NCI-H2196 (cell line): ENCODE measurements around the gene TMEM145.

Experiments
- DNase-seq: peaks from one replicate; lab custom pipeline; 2025; ENCODE audit not compliant: unreplicated experiment; lab: John Stamatoyannopoulos, UW

Gene TMEM145

DNA sequence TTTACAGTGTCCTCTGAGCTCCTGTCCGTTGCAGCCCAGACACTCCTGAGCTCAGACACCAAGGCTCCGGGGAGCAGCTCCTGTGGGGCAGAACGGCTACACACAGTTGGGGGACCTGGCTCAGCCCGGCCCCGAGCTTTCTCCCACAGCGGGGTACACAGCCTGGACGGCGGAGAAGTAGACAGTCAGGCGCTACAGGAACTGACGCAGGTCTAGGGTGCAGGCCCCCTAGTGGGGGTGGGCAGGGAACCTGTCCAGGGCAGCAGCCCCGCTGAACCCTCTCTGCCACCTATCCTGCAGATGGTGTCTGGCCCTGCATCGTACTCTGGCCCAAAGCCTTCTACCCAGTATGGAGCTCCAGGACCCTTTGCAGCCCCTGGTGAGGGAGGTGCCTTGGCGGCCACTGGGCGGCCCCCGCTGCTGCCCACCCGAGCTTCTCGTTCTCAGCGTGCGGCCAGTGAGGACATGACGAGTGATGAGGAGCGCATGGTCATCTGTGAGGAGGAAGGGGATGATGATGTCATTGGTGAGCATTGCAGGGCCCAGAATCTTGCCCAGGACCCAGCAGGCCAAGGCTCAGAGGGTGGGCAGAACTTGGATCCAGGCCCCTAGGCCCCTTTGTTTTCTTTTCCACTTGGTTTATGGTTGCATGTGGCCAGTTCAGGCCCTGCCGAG lies 24.1 kb upstream of the TMEM145 start:
- DNase-seq: no peak

DNA sequence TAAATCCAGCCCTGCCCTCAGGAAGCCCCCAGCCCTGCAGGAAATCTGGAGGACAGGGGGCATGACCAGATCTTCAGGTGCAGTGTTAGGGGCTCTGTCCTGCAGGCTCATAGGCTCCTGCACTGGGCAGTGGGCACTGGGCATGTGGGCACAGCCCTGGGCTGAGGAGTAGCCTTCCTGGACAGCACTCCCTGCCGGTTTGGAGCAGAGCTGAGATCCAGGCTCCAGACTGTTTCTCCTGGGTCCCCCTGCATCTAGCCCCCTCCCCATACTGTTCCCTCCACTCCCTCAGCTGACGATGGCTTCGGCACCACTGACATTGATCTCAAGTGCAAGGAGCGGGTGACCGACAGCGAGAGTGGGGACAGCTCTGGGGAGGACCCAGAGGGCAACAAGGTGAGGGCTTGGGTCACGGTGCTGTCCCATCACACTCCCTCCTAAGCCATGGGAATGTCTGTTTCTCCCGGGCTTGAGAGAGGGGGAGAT lies 23.5 kb upstream of the TMEM145 start:
- no peak for DNase-seq

DNA sequence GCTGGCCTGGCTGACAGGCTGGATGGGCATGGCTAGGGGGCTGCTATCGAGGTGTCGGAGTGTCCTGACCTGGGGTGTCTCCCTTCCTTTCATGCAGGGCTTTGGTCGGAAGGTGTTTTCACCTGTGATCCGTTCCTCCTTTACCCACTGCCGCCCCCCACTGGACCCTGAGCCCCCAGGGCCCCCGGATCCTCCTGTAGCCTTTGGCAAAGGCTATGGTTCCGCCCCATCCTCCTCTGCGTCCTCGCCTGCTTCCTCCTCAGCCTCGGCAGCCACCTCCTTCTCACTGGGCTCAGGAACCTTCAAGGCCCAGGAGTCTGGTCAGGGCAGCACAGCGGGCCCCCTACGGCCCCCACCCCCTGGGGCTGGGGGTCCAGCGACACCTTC lies 23.0 kb upstream of the TMEM145 start:
- no peak for DNase-seq

DNA sequence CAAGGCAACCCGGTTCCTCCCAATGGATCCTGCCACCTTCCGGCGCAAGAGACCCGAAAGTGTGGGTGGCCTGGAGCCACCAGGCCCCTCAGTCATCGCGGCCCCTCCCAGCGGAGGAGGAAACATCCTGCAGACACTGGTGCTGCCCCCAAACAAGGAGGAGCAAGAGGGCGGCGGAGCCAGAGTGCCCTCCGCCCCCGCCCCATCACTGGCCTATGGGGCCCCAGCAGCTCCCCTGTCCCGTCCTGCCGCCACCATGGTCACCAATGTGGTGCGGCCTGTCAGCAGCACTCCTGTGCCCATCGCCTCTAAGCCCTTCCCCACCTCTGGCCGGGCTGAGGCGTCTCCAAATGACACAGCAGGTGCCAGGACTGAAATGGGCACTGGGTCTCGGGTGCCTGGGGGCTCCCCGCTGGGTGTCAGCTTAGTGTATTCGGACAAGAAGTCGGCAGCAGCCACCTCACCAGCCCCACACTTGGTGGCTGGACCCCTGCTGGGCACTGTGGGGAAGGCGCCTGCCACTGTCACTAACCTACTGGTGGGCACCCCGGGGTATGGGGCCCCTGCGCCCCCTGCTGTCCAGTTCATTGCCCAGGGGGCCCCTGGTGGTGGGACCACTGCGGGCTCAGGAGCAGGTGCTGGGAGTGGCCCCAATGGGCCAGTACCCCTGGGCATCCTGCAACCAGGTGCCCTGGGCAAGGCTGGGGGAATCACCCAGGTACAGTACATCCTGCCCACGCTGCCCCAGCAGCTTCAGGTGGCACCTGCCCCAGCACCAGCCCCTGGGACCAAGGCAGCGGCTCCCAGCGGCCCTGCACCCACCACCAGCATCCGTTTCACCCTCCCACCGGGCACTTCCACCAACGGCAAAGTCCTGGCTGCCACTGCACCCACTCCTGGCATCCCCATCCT lies 22.3 kb upstream of the TMEM145 start:
- DNase-seq: no peak

DNA sequence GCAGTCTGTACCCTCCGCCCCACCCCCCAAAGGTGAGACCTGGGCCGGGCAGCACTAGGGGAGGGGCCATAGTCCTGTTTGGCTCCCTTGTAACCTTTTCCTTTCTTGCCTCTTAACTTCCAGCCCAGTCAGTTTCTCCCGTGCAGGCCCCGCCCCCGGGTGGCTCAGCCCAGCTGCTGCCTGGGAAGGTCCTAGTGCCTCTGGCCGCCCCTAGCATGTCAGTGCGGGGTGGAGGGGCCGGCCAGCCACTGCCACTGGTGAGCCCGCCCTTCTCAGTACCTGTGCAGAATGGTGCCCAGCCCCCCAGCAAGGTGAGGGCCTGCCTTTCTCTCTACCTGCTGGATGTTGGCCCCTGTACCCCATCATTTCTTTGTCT lies 21.7 kb upstream of the TMEM145 start:
- no peak for DNase-seq

DNA sequence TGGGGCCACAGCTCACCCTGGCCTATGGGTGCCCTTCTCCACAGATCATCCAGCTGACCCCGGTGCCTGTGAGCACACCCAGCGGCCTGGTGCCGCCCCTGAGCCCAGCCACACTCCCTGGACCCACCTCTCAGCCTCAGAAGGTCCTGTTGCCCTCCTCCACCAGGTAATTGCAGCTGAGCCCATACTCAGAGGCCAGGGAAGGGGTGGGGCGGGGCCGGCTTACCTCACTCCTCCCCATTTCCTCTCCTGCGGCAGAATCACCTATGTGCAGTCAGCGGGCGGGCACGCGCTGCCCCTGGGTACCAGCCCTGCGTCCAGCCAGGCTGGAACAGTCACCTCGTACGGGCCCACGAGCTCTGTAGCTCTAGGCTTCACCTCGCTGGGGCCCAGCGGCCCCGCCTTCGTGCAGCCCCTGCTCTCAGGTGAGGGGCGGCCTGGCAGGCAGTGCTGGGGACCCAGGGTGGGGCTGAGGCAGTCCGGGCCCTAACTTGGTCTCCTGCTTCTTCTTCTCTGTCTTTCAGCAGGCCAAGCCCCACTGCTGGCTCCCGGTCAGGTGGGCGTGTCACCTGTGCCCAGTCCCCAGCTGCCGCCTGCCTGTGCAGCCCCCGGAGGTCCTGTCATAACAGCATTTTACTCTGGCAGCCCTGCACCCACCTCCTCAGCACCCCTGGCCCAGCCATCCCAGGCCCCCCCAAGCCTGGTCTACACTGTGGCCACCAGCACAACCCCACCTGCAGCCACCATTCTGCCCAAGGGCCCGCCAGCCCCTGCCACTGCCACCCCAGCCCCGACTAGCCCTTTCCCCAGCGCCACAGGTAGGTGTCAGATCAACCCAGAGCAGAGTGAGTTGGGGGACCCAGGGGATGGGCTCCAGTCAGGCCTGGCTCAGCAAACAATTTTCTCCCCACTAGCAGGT lies 20.8 kb upstream of the TMEM145 start:
- no peak for DNase-seq

DNA sequence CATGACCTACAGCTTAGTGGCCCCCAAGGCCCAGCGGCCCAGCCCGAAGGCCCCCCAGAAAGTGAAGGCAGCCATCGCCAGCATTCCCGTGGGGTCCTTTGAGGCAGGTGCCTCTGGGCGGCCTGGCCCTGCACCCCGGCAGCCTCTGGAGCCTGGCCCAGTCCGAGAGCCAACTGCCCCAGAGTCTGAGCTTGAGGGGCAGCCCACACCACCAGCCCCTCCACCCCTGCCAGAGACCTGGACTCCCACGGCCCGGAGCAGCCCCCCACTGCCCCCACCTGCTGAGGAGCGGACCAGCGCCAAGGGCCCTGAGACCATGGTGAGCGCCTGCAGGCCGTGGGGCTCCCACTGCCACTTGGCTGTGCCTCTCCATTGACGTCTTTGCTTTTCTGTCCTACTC lies 20.1 kb upstream of the TMEM145 start:
- no peak for DNase-seq

DNA sequence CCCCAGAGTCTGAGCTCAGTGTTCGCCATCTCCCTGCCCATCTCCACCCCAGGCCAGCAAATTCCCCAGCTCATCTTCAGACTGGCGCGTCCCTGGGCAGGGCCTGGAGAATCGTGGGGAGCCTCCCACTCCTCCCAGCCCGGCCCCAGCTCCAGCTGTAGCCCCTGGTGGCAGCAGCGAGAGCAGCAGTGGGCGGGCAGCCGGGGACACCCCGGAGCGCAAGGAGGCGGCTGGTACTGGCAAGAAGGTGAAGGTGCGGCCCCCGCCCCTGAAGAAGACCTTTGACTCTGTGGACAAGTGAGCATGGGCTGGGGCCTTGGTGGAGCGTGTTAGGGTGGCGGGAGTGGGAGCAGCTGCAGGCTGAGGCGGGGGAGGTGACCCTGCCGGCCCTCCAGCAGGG lies 19.6 kb upstream of the TMEM145 start:
- no peak for DNase-seq

DNA sequence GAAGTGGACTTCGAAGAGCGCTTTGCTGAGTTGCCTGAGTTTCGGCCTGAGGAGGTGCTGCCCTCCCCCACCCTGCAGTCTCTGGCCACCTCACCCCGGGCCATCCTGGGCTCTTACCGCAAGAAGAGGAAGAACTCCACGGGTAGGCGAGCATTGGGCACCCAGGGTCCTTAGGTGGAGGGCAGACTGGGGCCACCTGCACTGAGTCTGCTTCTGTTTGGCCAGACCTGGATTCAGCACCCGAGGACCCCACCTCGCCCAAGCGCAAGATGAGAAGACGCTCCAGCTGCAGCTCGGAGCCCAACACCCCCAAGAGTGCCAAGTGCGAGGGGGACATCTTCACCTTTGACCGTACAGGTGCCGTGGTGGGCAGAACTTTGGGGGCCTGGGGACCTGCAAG lies 19.2 kb upstream of the TMEM145 start:
- no peak for DNase-seq

DNA sequence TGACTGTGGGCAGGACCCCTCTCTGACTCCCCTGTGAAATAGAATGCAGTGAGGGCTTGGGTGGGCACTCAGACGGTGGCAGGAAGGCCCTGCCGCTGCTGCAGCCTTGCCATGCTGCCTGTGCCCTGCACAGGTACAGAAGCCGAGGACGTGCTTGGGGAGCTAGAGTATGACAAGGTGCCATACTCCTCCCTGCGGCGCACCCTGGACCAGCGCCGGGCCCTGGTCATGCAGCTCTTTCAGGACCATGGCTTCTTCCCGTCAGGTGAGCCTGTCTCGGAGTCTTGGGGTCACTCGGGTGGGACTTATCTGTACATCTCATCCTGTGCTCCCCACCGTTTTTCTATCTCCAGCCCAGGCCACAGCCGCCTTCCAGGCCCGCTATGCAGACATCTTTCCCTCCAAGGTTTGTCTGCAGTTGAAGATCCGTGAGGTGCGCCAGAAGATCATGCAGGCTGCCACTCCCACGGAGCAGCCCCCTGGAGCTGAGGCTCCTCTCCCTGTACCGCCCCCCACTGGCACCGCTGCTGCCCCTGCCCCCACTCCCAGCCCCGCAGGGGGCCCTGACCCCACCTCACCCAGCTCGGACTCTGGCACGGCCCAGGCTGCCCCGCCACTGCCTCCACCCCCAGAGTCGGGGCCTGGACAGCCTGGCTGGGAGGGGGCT lies 18.5 kb upstream of the TMEM145 start:
- no peak for DNase-seq

DNA sequence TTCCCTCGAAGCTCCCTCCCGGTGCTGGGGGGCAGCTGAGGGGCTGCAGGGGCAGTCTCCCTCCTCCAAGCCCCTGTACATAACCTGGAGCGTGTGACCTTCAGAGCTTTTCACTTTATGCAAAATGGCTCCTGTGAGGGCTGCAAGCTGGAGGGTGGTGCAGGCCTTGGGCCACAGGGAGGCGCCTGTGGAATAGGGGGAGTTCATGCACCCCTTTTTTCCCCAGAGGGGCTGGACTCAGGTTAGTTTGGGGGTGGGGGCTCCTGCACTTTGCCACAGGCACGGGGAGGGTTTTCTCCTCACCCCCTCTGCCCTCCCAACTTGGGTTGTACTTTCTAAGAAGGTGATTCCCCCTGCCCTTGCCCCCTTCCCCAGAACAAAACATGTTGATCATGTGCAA lies 17.8 kb upstream of the TMEM145 start:
- no peak for DNase-seq

DNA sequence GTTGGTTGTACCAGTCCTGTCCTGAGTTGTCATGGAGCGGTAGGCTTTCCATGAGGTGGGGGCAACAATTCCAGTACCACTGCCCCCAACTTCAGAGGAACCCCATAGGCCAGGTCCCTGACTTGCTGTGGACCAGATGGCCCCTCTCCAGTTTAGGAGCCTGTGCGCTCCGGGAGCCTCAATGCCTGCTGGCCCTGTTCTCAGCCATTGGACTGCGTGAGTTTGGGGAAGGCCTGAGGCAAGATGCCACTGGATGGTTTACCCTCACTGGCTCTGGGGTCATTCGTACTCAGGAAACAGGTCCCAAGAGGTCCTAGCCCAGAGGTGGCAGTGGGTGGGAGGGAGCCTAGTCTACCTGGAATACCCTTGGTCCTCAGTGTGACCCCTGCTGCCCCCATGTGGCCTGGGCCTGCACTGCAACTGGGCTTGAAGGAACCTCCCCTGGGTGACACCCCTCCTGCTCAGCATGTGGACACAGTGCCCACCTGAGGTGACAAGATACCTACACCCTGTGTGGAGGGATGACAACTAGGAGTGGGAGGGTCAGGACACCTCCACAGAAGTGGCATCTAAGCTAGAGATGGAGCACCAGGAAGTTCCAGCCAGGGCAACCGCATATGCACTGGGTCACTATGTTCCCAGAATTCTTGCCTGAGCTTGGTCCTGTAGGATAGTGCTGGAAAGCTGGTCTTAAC lies 17.1 kb upstream of the TMEM145 start:
- DNase-seq: peak; percentile 77

DNA sequence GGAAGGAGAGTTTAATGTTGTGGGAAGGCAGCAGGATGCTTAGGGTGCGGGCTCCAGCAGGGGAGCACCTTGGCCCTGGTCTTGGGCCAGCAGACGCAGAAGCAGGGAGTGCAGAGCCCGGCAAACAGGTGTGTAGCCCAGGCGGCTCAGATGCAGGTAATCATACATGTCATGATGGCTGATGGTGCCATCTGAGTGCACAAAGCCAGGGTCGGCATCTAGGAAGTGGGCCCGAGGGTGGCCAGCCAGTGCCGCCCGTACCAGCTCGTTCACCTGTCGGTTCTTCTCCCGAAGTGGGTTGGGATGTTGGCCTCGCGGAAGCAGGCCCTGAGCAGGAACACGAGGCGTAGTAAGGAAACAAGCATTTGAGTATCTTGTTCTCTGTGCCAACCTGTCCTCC lies 16.1 kb upstream of the TMEM145 start:
- DNase-seq: no peak

DNA sequence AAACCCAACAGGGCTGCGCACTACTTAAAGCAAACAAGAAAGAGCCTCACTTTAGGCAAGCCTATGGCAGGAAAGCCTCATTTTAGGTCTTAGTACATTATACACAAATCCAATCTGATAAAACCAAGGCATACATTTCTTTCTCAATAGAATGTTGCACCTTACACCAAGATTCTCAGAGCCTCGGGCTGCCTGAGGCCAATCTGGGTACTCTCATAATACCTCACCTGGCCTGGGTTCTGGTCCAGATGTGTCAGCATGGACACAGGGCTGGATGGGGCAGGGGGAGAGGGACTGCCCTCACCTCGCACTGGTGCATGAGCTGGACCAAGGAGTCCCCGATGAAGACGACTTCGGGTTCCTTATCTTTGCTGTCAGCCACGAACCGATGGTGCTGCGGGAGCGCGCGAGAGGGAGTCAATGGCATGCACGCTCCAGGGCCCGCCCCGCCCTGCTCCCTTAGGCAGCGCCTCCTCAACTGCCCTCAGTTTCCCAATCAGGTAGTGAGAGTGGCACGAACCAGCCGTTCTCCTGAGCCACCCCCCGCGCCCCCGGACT lies 11.4 kb upstream of the TMEM145 start, which contains the start of gene PRR19:
Gene PRR19 (plus strand): TSS at position 487 of the 558 bp plus-strand sequence. CDS start 7,453 bp downstream, outside the sequence.
- no peak for DNase-seq

DNA sequence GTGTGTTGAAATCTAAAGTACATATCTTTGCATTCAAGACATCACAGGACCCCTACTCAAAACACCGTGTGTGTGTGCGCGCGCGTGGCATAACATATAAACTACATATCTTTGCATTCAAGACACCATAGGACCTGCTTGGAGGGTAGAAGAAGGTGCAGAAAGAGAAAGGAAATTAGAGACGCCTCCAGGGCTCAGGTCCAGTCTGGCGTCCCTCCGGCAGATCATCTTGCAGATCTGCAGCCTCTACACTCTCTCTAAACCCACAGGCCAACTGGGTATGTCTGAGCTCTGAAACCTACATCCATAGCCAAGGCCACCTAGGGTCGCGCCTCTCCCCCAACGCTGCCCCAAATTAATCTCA lies 10.0 kb upstream of the TMEM145 start:
- no peak for DNase-seq

DNA sequence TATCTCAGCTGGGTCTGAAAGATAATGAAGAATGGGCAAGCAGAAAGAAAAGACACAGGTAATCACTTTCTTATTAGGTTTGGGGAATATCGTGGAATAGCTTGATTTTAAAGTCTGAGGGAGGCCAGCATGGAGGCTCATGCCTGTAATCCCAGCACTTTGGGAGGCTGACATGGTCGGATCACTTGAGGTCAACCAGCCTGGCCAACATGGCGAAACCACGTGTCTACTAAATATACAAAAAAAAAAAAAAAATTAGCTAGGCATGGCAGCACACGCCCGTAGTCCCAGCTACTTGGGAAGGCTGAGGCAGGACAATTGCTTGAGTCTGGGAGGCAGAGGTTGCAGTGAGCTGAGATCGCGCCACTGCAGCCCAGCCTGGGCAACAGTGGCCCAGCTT lies 9.2 kb upstream of the TMEM145 start:
- DNase-seq: no peak

DNA sequence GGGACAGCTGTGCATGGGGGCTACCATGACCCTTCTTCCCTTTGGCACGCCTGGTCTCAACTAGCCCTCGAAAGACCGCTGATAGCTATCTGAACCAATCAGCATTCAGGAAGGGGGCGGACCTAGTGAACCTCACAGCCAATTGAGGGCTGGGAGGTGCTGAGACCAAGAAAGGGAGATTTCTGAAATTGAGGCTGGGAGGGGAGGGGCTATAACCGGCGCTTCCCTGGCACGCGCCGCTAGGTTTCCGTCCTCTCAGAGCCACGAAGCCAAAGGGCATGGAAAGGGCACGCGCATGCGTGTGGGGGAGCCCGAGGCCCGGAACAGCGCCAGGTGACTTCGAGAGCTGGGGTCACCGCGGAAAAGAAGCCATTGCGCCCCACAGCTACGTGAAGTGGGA lies 6.5 kb upstream of the TMEM145 start:
- no peak for DNase-seq

DNA sequence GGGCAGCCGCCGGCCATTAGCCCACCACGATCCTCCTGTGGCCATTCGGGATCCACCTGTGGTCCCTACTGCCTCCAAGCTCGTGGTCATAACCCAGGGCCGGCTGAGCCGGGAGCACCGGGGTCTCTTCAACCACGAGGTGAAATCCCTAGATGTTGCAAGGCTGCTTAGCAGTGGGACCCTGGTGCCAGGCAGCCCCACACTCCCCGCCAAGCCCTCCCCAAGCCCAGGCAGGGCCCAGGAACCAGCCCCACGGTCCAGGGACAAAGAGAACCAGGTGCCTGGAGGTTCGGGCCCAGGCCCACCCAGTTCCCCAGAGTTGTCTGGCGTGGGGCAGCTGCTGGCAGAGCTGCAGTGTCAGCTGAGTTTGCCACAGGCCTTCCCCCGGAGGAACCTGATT lies 3.4 kb upstream of the TMEM145 start:
- no peak for DNase-seq

DNA sequence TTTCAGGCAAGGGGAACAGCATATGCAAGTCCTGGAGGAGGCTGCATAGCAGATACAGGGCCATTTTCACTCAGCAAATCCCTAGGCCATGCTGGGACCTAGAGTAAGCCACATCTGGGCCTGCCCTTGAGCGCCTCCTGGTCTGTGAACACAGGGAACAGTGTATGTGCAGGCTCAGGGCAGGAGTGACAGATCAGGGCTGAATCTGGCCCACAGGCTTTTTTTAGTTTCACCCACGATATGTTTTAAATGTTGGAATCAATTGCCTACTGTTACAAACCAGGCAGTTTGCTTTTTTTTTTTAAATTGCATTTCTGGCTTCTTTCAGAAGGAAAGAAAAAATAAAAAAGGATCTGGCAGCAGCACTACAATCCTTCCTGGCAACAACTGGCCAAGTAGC lies 1.5 kb upstream of the TMEM145 start:
- no peak for DNase-seq

DNA sequence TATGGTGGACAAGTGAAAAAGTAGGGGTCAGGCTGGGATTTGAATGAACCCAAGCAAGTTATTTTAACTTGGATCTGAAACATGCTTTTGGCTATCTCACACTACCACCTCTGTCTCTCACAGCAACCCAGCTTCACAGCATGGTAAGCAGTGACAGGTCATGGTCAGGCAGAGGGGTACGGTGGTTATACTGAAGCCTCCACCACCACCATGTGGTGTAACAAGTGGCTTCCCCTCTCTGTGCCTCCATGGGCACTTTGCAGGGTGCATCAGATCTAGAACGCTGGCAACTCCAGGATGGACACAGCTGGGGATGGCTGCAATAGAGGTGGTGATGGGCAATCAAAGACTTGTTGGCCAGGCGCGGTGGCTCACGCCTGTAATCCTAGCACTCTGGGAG lies 739 bp upstream of the TMEM145 start:
- no peak for DNase-seq
